Measurements from ENCODE around the gene NEURL4.

DNA sequence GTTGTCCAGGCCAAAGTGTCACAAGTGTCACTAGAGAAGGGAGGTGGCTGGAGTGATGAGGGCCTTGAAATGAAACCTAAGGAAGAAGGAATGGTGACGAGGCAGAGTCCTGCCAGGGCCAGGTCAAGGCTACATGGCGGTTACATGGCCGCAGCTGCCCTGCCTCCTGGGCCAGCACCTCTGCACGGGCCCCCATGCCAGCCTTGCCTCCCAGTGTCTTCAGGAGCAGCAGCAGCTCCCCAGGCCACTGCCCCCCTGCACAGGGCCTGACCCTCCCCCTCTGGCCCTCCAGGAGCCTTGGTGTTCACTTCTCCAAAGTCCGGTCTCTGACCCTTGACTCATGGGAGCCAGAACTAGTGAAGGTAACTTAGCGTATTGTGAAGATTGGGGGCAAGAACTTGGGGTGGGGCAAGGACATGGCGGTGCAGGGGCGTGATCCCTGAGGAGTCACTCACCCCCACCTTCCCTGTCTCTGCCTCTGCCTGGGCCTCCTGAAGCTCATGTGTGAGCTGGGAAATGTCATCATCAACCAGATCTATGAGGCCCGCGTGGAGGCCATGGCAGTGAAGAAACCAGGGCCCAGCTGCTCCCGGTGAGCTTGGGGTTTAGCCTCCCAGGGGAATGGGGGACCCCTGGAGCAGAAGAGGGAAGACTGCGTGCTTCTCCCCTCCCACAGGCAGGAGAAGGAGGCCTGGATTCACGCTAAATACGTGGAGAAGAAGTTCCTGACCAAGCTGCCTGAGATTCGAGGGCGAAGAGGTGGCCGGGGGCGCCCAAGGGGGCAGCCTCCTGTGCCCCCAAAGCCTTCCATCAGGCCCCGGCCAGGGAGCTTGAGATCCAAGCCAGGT, 18.7 kb upstream of the NEURL4 start:
- TF ChIP-seq, protein P1, sequence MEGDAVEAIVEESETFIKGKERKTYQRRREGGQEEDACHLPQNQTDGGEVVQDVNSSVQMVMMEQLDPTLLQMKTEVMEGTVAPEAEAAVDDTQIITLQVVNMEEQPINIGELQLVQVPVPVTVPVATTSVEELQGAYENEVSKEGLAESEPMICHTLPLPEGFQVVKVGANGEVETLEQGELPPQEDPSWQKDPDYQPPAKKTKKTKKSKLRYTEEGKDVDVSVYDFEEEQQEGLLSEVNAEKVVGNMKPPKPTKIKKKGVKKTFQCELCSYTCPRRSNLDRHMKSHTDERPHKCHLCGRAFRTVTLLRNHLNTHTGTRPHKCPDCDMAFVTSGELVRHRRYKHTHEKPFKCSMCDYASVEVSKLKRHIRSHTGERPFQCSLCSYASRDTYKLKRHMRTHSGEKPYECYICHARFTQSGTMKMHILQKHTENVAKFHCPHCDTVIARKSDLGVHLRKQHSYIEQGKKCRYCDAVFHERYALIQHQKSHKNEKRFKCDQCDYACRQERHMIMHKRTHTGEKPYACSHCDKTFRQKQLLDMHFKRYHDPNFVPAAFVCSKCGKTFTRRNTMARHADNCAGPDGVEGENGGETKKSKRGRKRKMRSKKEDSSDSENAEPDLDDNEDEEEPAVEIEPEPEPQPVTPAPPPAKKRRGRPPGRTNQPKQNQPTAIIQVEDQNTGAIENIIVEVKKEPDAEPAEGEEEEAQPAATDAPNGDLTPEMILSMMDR (conservative IDR thresholded peaks at IDR 0.05): no peak
- no peak for TF ChIP-seq ZFX (IDR thresholded peaks at IDR 0.05)
